T-cell (primary cell): ENCODE results near the gene TMEM179. TPM values are rescaled to one million over a fixed set of nuclear protein-coding genes. Genes with fewer than 3 reads are reported as not detected.

ENCODE experiments used
- ATAC-seq, 4 experiments: fragments of 200-7000 bp in 3 of 4; fragments of 150-1000 bp in 1 of 4; cut with Tn5 transposase; replicated peaks in 1 of 4; 1 replicate in 3 of 4; 2 replicates in 1 of 4; pipeline ENCODE4 v1.10.0; 2021; ENCODE audit warnings: moderate library complexity in 3 of 4, mild to moderate bottlenecking in 2 of 4, moderate number of reproducible peaks in 1 of 4
- CTCF ChIA-PET, 2 donors: fragments of 300-600 bp; sonication (Branson Sonifier 250); formaldehyde crosslinking; loops; one replicate each; lab custom pipeline; 2022; ENCODE audit warnings: antibody characterized with exemption in 2 of 2; lab: Charles Lee
- POLR2A ChIA-PET, 2 donors: fragments of 300-600 bp; sonication (Branson Sonifier 250); formaldehyde crosslinking; loops; one replicate each; lab custom pipeline; 2022; ENCODE audit warnings: antibody characterized with exemption in 2 of 2; lab: Charles Lee
- DNase-seq, 35 experiments: peaks; one replicate each; pipeline versions ENCODE4 v3.0.0 to v3.0.0-alpha.2; 2013 to 2023
- H3K27ac ChIP-seq: one replicate; pipeline ENCODE4 v1.5.1; 2013; ENCODE audit warnings: low read length
- H3K27me3 ChIP-seq, 2 experiments: replicated peaks in 1 of 2; 1 replicate in 1 of 2; 2 replicates in 1 of 2; pipeline versions ENCODE4 v1.6.1 to v1.7.0; 2013; ENCODE audit warnings: low read length in 1 of 2, mixed read lengths in 1 of 2; ENCODE audit not compliant: control insufficient read depth in 2 of 2, insufficient read depth in 2 of 2; ENCODE audit errors: extremely low read depth in 1 of 2
- H3K36me3 ChIP-seq, 2 donors: 1 replicate in 1 of 2; 2 replicates in 1 of 2; pipeline versions ENCODE4 v1.6.1 to v1.7.0; 2013; ENCODE audit warnings: low read length in 1 of 2; ENCODE audit not compliant: control insufficient read depth in 2 of 2, insufficient read depth in 1 of 2; ENCODE audit errors: extremely low read depth in 1 of 2
- H3K4me1 ChIP-seq, 2 experiments: 1 replicate in 1 of 2; 2 replicates in 1 of 2; pipeline versions ENCODE4 v1.6.1 to v1.7.0; 2013; ENCODE audit warnings: low read length in 2 of 2, mixed read lengths in 1 of 2; ENCODE audit not compliant: insufficient read depth in 2 of 2, control insufficient read depth in 1 of 2; ENCODE audit errors: extremely low read depth in 1 of 2
- H3K4me3 ChIP-seq, 2 donors: 1 replicate in 1 of 2; 2 replicates in 1 of 2; pipeline versions ENCODE4 v1.5.1 to v1.7.0; 2013; ENCODE audit warnings: mild to moderate bottlenecking in 2 of 2, low read length in 1 of 2, moderate library complexity in 1 of 2; ENCODE audit not compliant: control insufficient read depth in 1 of 2; ENCODE audit errors: extremely low read depth in 1 of 2
- H3K9me3 ChIP-seq: 2 replicates; pipeline ENCODE4 v1.7.0; 2013
- H3K27ac Mint-ChIP-seq, 2 donors: one replicate each; pipeline ENCODE4 v1.8.0; 2020 to 2021; ENCODE audit warnings: mild to moderate bottlenecking in 2 of 2, mixed read lengths in 2 of 2
- H3K27me3 Mint-ChIP-seq, 2 donors: one replicate each; pipeline ENCODE4 v1.8.0; 2021 to 2022; ENCODE audit warnings: mixed read lengths in 2 of 2
- H3K36me3 Mint-ChIP-seq: one replicate; pipeline ENCODE4 v1.8.0; 2021; ENCODE audit warnings: mixed read lengths
- H3K4me1 Mint-ChIP-seq, 3 donors: one replicate each; pipeline ENCODE4 v1.8.0; 2020 to 2022; ENCODE audit warnings: mixed read lengths in 3 of 3, mild to moderate bottlenecking in 1 of 3
- H3K4me3 Mint-ChIP-seq, 3 donors: one replicate each; pipeline ENCODE4 v1.8.0; 2020 to 2022; ENCODE audit warnings: mild to moderate bottlenecking in 3 of 3, mixed read lengths in 3 of 3, moderate library complexity in 3 of 3
- H3K9me3 Mint-ChIP-seq, 3 donors: one replicate each; pipeline ENCODE4 v1.8.0; 2020 to 2022; ENCODE audit warnings: mixed read lengths in 3 of 3
- whole genome bisulfite sequencing: methylation state at CpG from one replicate; pipeline ENCODE4 v1.1.5; 2013; ENCODE audit warnings: missing lambda C conversion rate; ENCODE audit not compliant: insufficient coverage; 5-methylcytosine and 5-hydroxymethylcytosine counted together
- total RNA-seq, 35 experiments: library from RNA in 6 of 35; stranded (reverse) in 6 of 35; fragments of 120-200 nt in 1 of 35; gene quantifications; one replicate each; pipeline versions ENCODE4 v1.2.1 to v1.2.4 and lab custom pipeline; 2013 to 2026

TMEM179 gene
- total RNA-seq, 5 donors from 2014 or later (not counting 1 experiment from before 2014, with no cell fraction given) = not detected

- H3K4me3 Mint-ChIP-seq = no peak overlapping the region
- no peaks in the 10 kb centered on the region for H3K36me3 ChIP-seq
- no peak overlapping the region for H3K27ac Mint-ChIP-seq
- no peaks in the 10 kb centered on the region for H3K9me3 Mint-ChIP-seq
- ChIA-PET POLR2A (no interaction called here), CTCF (interaction anchor here in 1 of 2 donors (0.5 to 0.6 kb wide), 2 partner anchors 723 to 1869 kb away, joined by 3 to 4 read pairs; partner anchors contain the start of gene TDRD9)
- no peaks in the 10 kb centered on the region for H3K36me3 Mint-ChIP-seq
- 85% methylated on average over 19 of the region's 24 CpGs for WGBS
- no peak overlapping the region for H3K4me3 ChIP-seq
- peaks cover 0 to 35% of the 10 kb centered on the region in 2 experiments for H3K27me3 ChIP-seq
- no peak overlapping the region for H3K27ac ChIP-seq
- no peak for ATAC-seq
- peaks cover 3 to 9% of the 10 kb centered on the region in 2 experiments for H3K4me1 ChIP-seq
- H3K4me1 Mint-ChIP-seq = peaks cover 2 to 8% (median 7%) of the 10 kb centered on the region in 3 donors
- no peak for DNase-seq
- no peaks in the 10 kb centered on the region for H3K9me3 ChIP-seq
- peaks cover 1 to 6% of the 10 kb centered on the region in 2 donors for H3K27me3 Mint-ChIP-seq
Observed at GRCh38 chr14:104650981-104651875, 46.7 kb upstream of the TMEM179 start.

DNA sequence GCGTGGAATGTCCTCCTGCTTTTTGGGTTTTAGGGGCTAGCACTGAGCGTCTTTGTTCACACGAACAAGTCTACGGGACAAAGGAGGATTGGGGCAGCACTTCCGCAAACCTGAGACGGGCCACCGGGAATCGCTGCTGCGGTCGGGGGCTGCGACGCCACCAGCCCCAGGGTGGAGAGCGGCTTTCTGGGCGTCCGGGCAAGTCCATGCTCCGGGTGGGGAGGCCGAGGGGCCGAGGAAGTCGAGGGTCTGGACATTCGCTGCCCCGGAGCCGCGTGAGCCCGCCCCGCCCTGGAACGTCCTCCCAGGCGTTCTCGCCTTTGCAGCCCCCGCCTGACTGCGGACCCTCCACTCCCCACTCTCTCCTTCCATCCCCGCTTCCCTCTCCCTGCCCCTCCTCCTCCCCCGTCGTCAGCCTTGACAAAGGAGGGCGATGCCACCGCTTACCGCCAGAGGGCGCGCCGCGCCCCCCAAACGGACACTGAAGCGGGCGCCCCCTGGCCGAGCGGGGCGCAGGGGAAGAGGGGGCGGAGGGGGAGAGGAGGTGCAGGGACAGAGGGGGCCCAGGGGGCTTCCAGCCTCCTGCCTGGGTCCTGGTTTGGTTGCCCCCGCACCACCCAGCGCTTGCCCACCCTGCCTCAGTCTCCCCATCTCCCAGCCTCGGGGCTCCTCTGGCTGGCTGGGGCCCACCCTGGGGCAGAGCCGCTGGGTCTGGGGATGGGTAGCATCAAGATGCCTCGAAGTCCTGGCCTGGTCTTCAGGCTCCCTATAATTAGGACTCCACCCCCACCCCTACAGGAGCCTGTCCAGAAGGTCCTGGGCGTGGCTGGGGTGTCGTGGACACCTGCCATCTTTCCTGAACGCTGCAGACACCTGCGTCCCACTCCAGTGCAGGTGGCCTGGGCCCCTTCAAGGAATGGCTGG lies 45.7 kb upstream of the TMEM179 start:
- Histone ChIP-seq H3K27ac (no peak overlapping the region), H3K36me3 (no peaks in the 10 kb centered on the region), H3K4me1 (peaks cover 3 to 9% of the 10 kb centered on the region in 2 experiments), H3K9me3 (no peaks in the 10 kb centered on the region), H3K4me3 (peak overlapping the region; percentile 30 to 66), H3K27me3 (peaks cover 0 to 32% of the 10 kb centered on the region in 2 experiments)
- ChIA-PET POLR2A (no interaction called here), CTCF (interaction anchor here in 1 of 2 donors (0.6 kb wide), 1 partner anchor 1870 kb away, joined by 3 read pairs; no protein-coding TSS in a partner anchor)
- H3K27me3 Mint-ChIP-seq = peaks cover 1 to 6% of the 10 kb centered on the region in 2 donors
- H3K9me3 Mint-ChIP-seq = peaks cover 0 to 1% (median under 1%) of the 10 kb centered on the region in 3 donors
- WGBS = 10% methylated on average over 39 of the region's 56 CpGs
- ATAC-seq (peak; percentile 79 to 84 (median 83)), DNase-seq (peak in 34 of 35 experiments; percentile 24 to 75 (median 54))
- H3K36me3 Mint-ChIP-seq = no peaks in the 10 kb centered on the region
- peak overlapping the region in 2 of 3 donors; percentile 45 to 50 for H3K4me3 Mint-ChIP-seq
- peaks cover 0 to 4% (median 2%) of the 10 kb centered on the region in 3 donors for H3K4me1 Mint-ChIP-seq
- H3K27ac Mint-ChIP-seq = no peak overlapping the region

- ChIA-PET POLR2A (no interaction called here), CTCF (no interaction called here)
- no peak overlapping the region for H3K27ac Mint-ChIP-seq
- no peak overlapping the region for H3K27ac ChIP-seq
- peaks cover 0 to 12% of the 10 kb centered on the region in 2 donors for H3K27me3 Mint-ChIP-seq
- peaks cover 3 to 9% of the 10 kb centered on the region in 2 experiments for H3K4me1 ChIP-seq
- H3K9me3 Mint-ChIP-seq = peaks cover 0 to 7% (median 6%) of the 10 kb centered on the region in 3 donors
- no peak overlapping the region for H3K4me3 ChIP-seq
- no peaks in the 10 kb centered on the region for H3K36me3 ChIP-seq
- H3K4me1 Mint-ChIP-seq = peaks cover 0 to 4% (median 2%) of the 10 kb centered on the region in 3 donors
- H3K4me3 Mint-ChIP-seq = no peak overlapping the region
- ATAC-seq (no peak), DNase-seq (no peak)
- H3K27me3 ChIP-seq = peaks cover 0 to 35% of the 10 kb centered on the region in 2 experiments
- no peaks in the 10 kb centered on the region for H3K36me3 Mint-ChIP-seq
- no peaks in the 10 kb centered on the region for H3K9me3 ChIP-seq
- 84% methylated on average over 3 of the region's 6 CpGs for WGBS
Observed at GRCh38 chr14:104647467-104648043, 43.0 kb upstream of the TMEM179 start.

DNA sequence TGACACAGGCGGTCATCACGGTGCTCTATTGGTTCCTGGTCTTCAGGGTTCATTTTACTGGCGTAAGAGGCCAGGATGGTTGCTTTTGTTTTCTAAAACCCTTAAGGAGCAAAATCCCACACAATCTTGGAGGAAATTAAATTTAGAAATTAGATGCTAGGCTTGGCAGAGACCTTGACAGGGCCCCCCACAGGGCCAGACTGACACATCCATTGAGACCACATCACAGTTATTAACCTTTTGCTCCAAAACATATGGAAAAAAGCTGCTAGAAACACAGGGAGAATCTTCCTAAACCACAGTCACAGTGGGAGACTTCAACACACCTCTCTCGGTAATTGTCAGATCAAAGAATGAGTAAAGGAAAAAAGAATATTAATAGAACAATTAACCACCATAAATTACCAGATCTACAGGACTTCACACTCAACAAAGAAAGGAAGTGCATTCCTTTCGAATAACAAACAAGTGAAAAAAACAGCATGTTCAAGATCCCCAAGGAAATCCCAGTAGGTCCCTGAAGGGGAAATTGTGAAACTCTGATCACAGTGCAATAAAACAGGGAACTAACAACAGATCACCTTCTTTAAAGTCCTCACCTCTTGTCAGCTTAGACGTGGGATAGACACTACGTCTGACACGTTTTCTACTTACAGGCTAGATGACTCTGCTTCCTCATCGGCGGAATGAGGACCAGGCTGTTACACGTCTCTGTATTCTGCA lies 40.2 kb upstream of the TMEM179 start:
- ChIA-PET CTCF (no interaction called here), POLR2A (no interaction called here)
- WGBS = 81% methylated on average over 7 of the region's 11 CpGs
- DNase-seq = no peak
- Mint-ChIP-seq H3K4me3 (no peak overlapping the region), H3K9me3 (peaks cover 0 to 7% (median 6%) of the 10 kb centered on the region in 3 donors), H3K4me1 (peaks cover 0 to 13% (median 12%) of the 10 kb centered on the region in 3 donors), H3K36me3 (no peaks in the 10 kb centered on the region), H3K27me3 (peaks cover 5 to 14% of the 10 kb centered on the region in 2 donors), H3K27ac (no peak overlapping the region)
- Histone ChIP-seq H3K36me3 (no peaks in the 10 kb centered on the region), H3K27me3 (peaks cover 0 to 35% of the 10 kb centered on the region in 2 experiments), H3K4me1 (peaks cover 0 to 7% of the 10 kb centered on the region in 2 experiments), H3K27ac (no peak overlapping the region), H3K4me3 (no peak overlapping the region), H3K9me3 (no peaks in the 10 kb centered on the region)
- no peak for ATAC-seq

DNA sequence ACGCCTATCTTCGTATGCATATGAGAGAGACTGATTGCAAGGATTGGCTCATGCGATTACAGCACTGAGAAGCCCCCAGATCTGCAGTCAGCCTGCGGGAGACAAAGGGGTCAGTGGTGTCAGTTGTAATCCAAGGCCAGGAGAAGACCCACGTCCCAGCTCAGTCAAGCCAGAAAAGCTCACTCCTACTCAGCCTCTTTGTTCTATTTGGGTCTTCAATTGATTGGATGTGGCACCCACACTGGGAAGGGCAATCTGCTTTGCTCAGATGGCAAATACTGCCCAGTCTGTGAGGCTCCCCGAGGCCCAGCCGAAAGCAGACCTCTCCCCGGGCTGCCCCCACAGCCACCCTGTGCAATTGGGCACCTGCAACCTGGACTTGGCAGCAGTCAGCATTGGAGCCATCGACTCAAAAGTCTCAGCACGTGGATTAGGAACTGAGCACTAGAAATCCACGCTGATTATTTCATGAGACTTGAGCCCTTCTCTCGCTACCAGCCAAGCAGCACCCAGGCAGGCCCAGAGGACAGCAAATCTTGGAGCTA lies 39.6 kb upstream of the TMEM179 start:
- CTCF ChIA-PET = no interaction called here
- H3K4me3 Mint-ChIP-seq = no peak overlapping the region
- 90% methylated on average over 10 of the region's 12 CpGs for WGBS
- no peaks in the 10 kb centered on the region for H3K36me3 ChIP-seq
- H3K4me3 ChIP-seq = no peak overlapping the region
- peaks cover 0 to 7% of the 10 kb centered on the region in 2 experiments for H3K4me1 ChIP-seq
- H3K27me3 ChIP-seq = peaks cover 0 to 40% of the 10 kb centered on the region in 2 experiments
- H3K27ac ChIP-seq = no peak overlapping the region
- peaks cover 0 to 13% (median 12%) of the 10 kb centered on the region in 3 donors for H3K4me1 Mint-ChIP-seq
- DNase-seq (no peak), ATAC-seq (no peak)
- no peaks in the 10 kb centered on the region for H3K9me3 ChIP-seq
- POLR2A ChIA-PET = no interaction called here
- no peaks in the 10 kb centered on the region for H3K36me3 Mint-ChIP-seq
- H3K9me3 Mint-ChIP-seq = peaks cover 0 to 7% (median 6%) of the 10 kb centered on the region in 3 donors
- no peak overlapping the region for H3K27ac Mint-ChIP-seq
- H3K27me3 Mint-ChIP-seq = peaks cover 9 to 11% of the 10 kb centered on the region in 2 donors
